ENCODE results near the gene SLC13A5.

SLC13A5 gene

DNA sequence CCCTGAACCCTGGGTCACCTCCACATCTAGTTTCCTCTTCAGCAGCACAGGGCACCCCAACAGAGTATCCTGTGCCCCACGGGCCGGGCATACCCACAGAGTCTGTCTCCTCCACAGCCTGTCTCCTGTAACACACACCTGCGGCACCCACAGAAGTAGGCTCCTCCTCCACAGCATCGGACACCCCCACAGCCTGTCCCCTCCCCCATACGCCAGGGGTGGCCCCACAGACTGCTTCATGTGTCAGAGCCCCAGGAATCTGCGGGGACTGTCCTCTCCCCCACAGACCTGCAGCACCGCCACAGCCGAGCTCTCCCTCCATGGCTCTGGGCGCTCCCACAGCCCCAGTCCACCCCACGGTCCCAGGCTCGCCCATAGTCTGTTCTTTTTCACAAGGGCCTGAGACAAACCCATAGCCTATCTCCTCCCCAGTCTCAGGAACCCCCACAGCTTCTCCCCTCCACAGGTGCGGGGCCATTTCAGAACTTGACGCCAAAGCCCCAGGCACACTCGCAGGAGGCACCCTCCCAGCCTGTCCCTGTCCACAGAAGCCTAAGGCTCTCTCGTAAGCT is 74.1 kb downstream of the SLC13A5 start:
- TF ChIP-seq POLR2AphosphoS5 (IDR thresholded peaks at IDR 0.05; ENCODE audit: low read depth, low read length): no peak
- no peak for TF ChIP-seq TAF1 (IDR thresholded peaks at IDR 0.05; ENCODE audit: borderline replicate concordance, low read depth, low read length)
- TF ChIP-seq POLR2A (IDR thresholded peaks at IDR 0.05; ENCODE audit: low read depth, low read length): no peak
- no peak for DNase-seq (ENCODE audit: insufficient read length)
- no peak for FAIRE-seq

- TF ChIP-seq POLR2AphosphoS5 (IDR thresholded peaks at IDR 0.05; ENCODE audit: low read depth, low read length) (no peak), TAF1 (IDR thresholded peaks at IDR 0.05; ENCODE audit: borderline replicate concordance, low read depth, low read length) (no peak), POLR2A (IDR thresholded peaks at IDR 0.05; ENCODE audit: low read depth, low read length) (no peak)
- no peak for FAIRE-seq
Observed at GRCh38 chr17:6638046-6638908, 74.9 kb downstream of the SLC13A5 start.

GRCh38 chr17:6637458-6637840 is 75.7 kb downstream of the SLC13A5 start:
- FAIRE-seq (no peak), DNase-seq (ENCODE audit: insufficient read length) (no peak)
- TF ChIP-seq POLR2A (IDR thresholded peaks at IDR 0.05; ENCODE audit: low read depth, low read length): no peak
- TF ChIP-seq TAF1 (IDR thresholded peaks at IDR 0.05; ENCODE audit: borderline replicate concordance, low read depth, low read length): no peak
- TF ChIP-seq POLR2AphosphoS5 (IDR thresholded peaks at IDR 0.05; ENCODE audit: low read depth, low read length): no peak

More at GRCh38 chr17:6638046-6638908, 74.9 kb downstream of the SLC13A5 start:
- no peak for DNase-seq (ENCODE audit: insufficient read length)

DNA sequence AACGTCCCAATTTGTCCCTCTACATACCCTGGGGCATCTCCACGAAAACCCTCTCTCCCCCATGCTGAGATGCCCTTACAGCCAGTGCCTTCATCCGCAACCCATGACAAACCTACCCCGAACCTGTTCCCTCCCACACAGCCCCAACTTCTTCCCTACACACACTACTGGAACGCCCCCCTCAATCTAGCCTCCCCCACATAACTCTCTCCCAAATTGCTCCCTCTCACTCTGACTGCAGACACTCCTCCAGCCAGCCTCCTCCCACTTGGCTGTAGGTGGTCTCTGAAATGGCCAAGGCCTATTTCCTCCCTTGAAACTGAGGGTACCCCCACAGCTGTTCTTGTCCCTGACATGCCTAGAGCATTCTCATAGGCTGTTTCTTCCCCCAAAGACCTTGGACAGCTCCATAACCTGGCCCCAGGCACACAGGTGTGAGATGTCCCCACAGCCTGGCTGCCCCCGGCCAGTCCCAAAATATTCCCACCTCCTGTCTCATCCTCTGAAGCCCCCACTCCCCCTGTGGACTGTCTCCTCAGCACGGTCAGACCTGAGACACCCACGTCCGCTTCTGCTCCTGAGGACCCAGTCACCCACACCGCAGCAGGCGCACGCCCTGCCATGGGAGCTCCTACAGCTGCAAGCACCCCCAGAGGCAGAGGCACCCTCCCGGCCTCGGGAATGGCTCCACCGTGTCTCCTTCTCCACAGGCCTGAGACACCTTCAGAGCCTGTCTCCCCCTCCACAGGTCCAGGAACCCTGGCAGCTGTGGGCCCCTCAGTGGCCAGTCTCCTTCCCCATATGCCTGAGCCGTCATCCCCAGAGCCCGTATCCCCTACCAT is 76.3 kb downstream of the SLC13A5 start:
- DNase-seq (ENCODE audit: insufficient read length): no peak
- no peak for FAIRE-seq
- TF ChIP-seq TAF1 (IDR thresholded peaks at IDR 0.05; ENCODE audit: borderline replicate concordance, low read depth, low read length) (no peak), POLR2A (IDR thresholded peaks at IDR 0.05; ENCODE audit: low read depth, low read length) (no peak)

GRCh38 chr17:6636105-6636504 is 77.1 kb downstream of the SLC13A5 start:
- FAIRE-seq: no peak
- TF ChIP-seq POLR2A (IDR thresholded peaks at IDR 0.05; ENCODE audit: low read depth, low read length) (no peak), TAF1 (IDR thresholded peaks at IDR 0.05; ENCODE audit: borderline replicate concordance, low read depth, low read length) (no peak), POLR2AphosphoS5 (IDR thresholded peaks at IDR 0.05; ENCODE audit: low read depth, low read length) (no peak)
- DNase-seq (ENCODE audit: insufficient read length): no peak

Measured in GM12892 (cell line).